Fibroblast of lung (primary cell): ENCODE measurements around the gene IGSF10. TPM values are rescaled to one million over a fixed set of nuclear protein-coding genes. Genes with fewer than 3 reads are reported as not detected.

ENCODE experiments used
- DNase-seq, 2 donors: peaks; one replicate each; pipeline versions ENCODE4 v3.0.0 to v3.0.0-alpha.2; 2010; ENCODE audit warnings: low read depth in 2 of 2
- H2AFZ ChIP-seq: 2 replicates; pipeline ENCODE4 v1.5.1; 2012; ENCODE audit warnings: low read length, control low read depth, inconsistent platforms
- H3K27ac ChIP-seq: 2 replicates; pipeline ENCODE4 v1.5.1; 2011; ENCODE audit warnings: low read length, control low read depth; ENCODE audit not compliant: insufficient read depth
- H3K27me3 ChIP-seq: 2 replicates; pipeline ENCODE4 v1.5.1; 2011; ENCODE audit warnings: mild to moderate bottlenecking, low read length; ENCODE audit not compliant: control insufficient read depth, insufficient read depth
- H3K36me3 ChIP-seq: 2 replicates; pipeline ENCODE4 v1.5.1; 2011; ENCODE audit warnings: low read length; ENCODE audit not compliant: control insufficient read depth, insufficient read depth
- H3K4me1 ChIP-seq: 2 replicates; pipeline ENCODE4 v1.5.1; 2011; ENCODE audit warnings: low read length; ENCODE audit not compliant: control insufficient read depth, insufficient read depth; ENCODE audit errors: extremely low read depth
- H3K4me2 ChIP-seq: 2 replicates; pipeline ENCODE4 v1.5.1; 2011; ENCODE audit warnings: low read length, control low read depth; ENCODE audit not compliant: insufficient read depth; ENCODE audit errors: extremely low read depth
- H3K4me3 ChIP-seq, 4 experiments: fragments of 200-600 bp in 1 of 4; sonication (generic) in 1 of 4; replicated peaks in 1 of 4; 2 replicates each; pipeline ENCODE4 v1.5.1; 2011 to 2016; ENCODE audit warnings: low read length in 4 of 4, low read depth in 3 of 4, mild to moderate bottlenecking in 3 of 4, control low read depth in 2 of 4, inconsistent platforms in 1 of 4, mixed read lengths in 1 of 4; ENCODE audit not compliant: insufficient read depth in 1 of 4; ENCODE audit errors: control extremely low read depth in 1 of 4
- H3K79me2 ChIP-seq: 2 replicates; pipeline ENCODE4 v1.5.1; 2012; ENCODE audit warnings: mild to moderate bottlenecking, low read length, inconsistent platforms; ENCODE audit not compliant: control insufficient read depth, insufficient read depth
- H3K9ac ChIP-seq: 2 replicates; pipeline ENCODE4 v1.5.1; 2011; ENCODE audit warnings: mild to moderate bottlenecking, low read length, control low read depth; ENCODE audit not compliant: insufficient read depth
- H3K9me3 ChIP-seq: 2 replicates; pipeline ENCODE4 v1.5.1; 2012; ENCODE audit warnings: low read depth, low read length; ENCODE audit not compliant: control insufficient read depth, insufficient read depth
- H4K20me1 ChIP-seq: 2 replicates; pipeline ENCODE4 v1.5.1; 2011; ENCODE audit warnings: low read length; ENCODE audit not compliant: control insufficient read depth, insufficient read depth; ENCODE audit errors: extremely low read depth
- CTCF ChIP-seq, 2 donors: IDR thresholded peaks in 1 of 2; conservative IDR thresholded peaks in 1 of 2; 1 replicate in 1 of 2; 2 replicates in 1 of 2; pipeline ENCODE4 v1.5.1; 2011 to 2012; ENCODE audit warnings: low read length in 2 of 2, control low read depth in 1 of 2, inconsistent platforms in 1 of 2, low read depth in 1 of 2, mild to moderate bottlenecking in 1 of 2
- EZH2 ChIP-seq: IDR thresholded peaks from 2 replicates; pipeline ENCODE4 v1.5.1; 2012; ENCODE audit warnings: low read length, control low read depth, mild to moderate bottlenecking; ENCODE audit errors: missing control alignments
- polyA plus RNA-seq, 2 donors: library from polyadenylated mRNA; depleted of rRNA in 1 of 2; stranded (reverse) in 1 of 2; unstranded in 1 of 2; fragments of >200 nt; gene quantifications; 2 replicates each; pipeline ENCODE4 v1.2.1, GENCODE V29; 2011 to 2012; ENCODE audit warnings: missing spikeins in 1 of 2
- total RNA-seq: library from RNA; depleted of rRNA; stranded (reverse); fragments of >200 nt; gene quantifications from 2 replicates; pipeline ENCODE4 v1.2.1, GENCODE V29; 2014

Gene IGSF10
- total and polyA plus RNA-seq, 2 donors (not counting 1 experiment from before 2014, with no cell fraction given), result 5.1 to 45.9 TPM

DNA sequence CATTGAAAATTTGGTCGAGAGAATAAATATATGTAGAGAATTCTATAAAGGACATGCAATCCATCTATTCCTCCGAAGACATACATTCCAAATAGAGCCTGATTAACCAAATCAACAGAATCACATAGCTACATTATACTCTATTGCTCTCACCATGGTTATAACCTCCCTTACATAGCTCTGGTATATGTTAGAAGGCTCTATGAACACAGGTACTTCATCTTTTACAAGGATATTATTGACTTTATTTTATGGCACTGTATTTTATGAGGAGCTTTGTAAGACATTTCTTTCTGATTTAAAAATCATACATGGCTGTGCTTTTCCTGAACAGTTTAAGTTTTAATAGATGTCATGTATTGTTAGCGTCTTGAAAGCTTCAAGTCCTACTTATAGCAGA, 4.8 kb downstream of the IGSF10 start:
- no peak overlapping the region for H2AFZ ChIP-seq
- no peak overlapping the region for H3K4me3 ChIP-seq
- no peak overlapping the region for H3K4me2 ChIP-seq
- TF ChIP-seq EZH2 (no peak), CTCF (conservative IDR thresholded peaks at IDR 0.05 in 1 of 2, IDR thresholded peaks at IDR 0.05 in 1 of 2; ENCODE audit: low read depth in 1 of 2, low read length in 2 of 2) (no peak)
- H4K20me1 ChIP-seq, result no peaks in the 10 kb centered on the region
- H3K27me3 ChIP-seq, result no peaks in the 10 kb centered on the region
- no peaks in the 10 kb centered on the region for H3K79me2 ChIP-seq
- H3K4me1 ChIP-seq, result no peaks in the 10 kb centered on the region
- DNase-seq, result no peak
- no peaks in the 10 kb centered on the region for H3K9me3 ChIP-seq
- no peaks in the 10 kb centered on the region for H3K36me3 ChIP-seq
- H3K9ac ChIP-seq, result no peak overlapping the region
- no peak overlapping the region for H3K27ac ChIP-seq

GRCh38 chr3:151452841-151453240, 8.0 kb downstream of the IGSF10 start:
- Histone ChIP-seq H2AFZ (no peak overlapping the region), H3K4me3 (no peak overlapping the region), H3K4me2 (no peak overlapping the region), H3K9me3 (no peaks in the 10 kb centered on the region), H4K20me1 (no peaks in the 10 kb centered on the region), H3K36me3 (no peaks in the 10 kb centered on the region), H3K4me1 (no peaks in the 10 kb centered on the region), H3K9ac (no peak overlapping the region), H3K79me2 (no peaks in the 10 kb centered on the region), H3K27ac (no peak overlapping the region), H3K27me3 (no peaks in the 10 kb centered on the region)
- TF ChIP-seq CTCF (conservative IDR thresholded peaks at IDR 0.05 in 1 of 2, IDR thresholded peaks at IDR 0.05 in 1 of 2; ENCODE audit: low read depth in 1 of 2, low read length in 2 of 2), result no peak
- no peak for TF ChIP-seq EZH2
- no peak for DNase-seq

- no peaks in the 10 kb centered on the region for H3K9me3 ChIP-seq
- DNase-seq, result no peak
- TF ChIP-seq CTCF (conservative IDR thresholded peaks at IDR 0.05 in 1 of 2, IDR thresholded peaks at IDR 0.05 in 1 of 2; ENCODE audit: low read depth in 1 of 2, low read length in 2 of 2), result no peak
- TF ChIP-seq EZH2, result no peak
- H3K27ac ChIP-seq, result no peak overlapping the region
- no peaks in the 10 kb centered on the region for H3K36me3 ChIP-seq
- H3K4me3 ChIP-seq, result no peak overlapping the region
- no peaks in the 10 kb centered on the region for H4K20me1 ChIP-seq
- H3K4me1 ChIP-seq, result no peaks in the 10 kb centered on the region
- H2AFZ ChIP-seq, result no peak overlapping the region
- H3K4me2 ChIP-seq, result no peak overlapping the region
- H3K27me3 ChIP-seq, result no peaks in the 10 kb centered on the region
- H3K9ac ChIP-seq, result no peak overlapping the region
- H3K79me2 ChIP-seq, result no peaks in the 10 kb centered on the region
These were observed 8.5 kb downstream of the IGSF10 start for GRCh38 chr3:151452368-151452767.
